K562 (cell line): ENCODE measurements around the gene ST7. TPM values are rescaled to one million over a fixed set of nuclear protein-coding genes. Genes with fewer than 3 reads are reported as not detected.

Source experiments
- ATAC-seq: fragments of 200-7000 bp; cut with Tn5 transposase; 3 replicates; pipeline ENCODE4 v1.9.1; 2020; ENCODE audit warnings: moderate library complexity
- BruUV-seq: library from RNA; stranded (reverse); fragments of 400-500 nt; replicated peaks from 2 replicates; lab custom pipeline; 2021; lab: Mats Ljungman, UMichigan
- CTCF ChIA-PET: fragments of 300-600 bp; formaldehyde crosslinking; extraction: SDS; loops from one replicate; lab custom pipeline; 2021; ENCODE audit warnings: low intra/inter-chr PET ratio; lab: Yijun Ruan, JAX
- POLR2A ChIA-PET: fragments of 300-600, 350-650 bp; sonication (Branson Sonifier 250); formaldehyde crosslinking; extraction: SDS; loops from one replicate; lab custom pipeline; 2021; ENCODE audit warnings: antibody characterized with exemption, inconsistent platforms; lab: Yijun Ruan, JAX
- DNase-seq, 4 experiments: peaks; one replicate each; pipeline versions ENCODE4 v3.0.0 to v3.0.0-alpha.2; 2011 to 2018; ENCODE audit warnings: low spot score in 3 of 4, mixed read lengths in 3 of 4; ENCODE audit errors: extremely low read depth in 1 of 4
- FAIRE-seq: peaks from 2 replicates; lab custom pipeline; 2011; peaks lifted over from hg19 to GRCh38; lab: Jason Lieb, UNC
- H2AFZ ChIP-seq: 2 replicates; pipeline ENCODE4 v1.6.0; 2011; ENCODE audit warnings: low read depth, low read length, control low read depth, inconsistent platforms
- H3K27ac ChIP-seq: fragments of 200-600 bp; 3 replicates; pipeline ENCODE4 v1.8.0; 2011; ENCODE audit warnings: low read depth, mild to moderate bottlenecking, control low read depth, inconsistent platforms, low read length, moderate library complexity, mixed read lengths; ENCODE audit errors: extremely low read depth
- H3K27me3 ChIP-seq, 2 experiments: fragments of 300-600 bp in 1 of 2; 2 replicates in 1 of 2; 3 replicates in 1 of 2; pipeline versions ENCODE4 v1.6.0 to v1.8.0; 2011; ENCODE audit warnings: inconsistent platforms in 2 of 2, low read length in 2 of 2, mild to moderate bottlenecking in 1 of 2, mixed read lengths in 1 of 2, moderate library complexity in 1 of 2; ENCODE audit not compliant: control insufficient read depth in 2 of 2, insufficient read depth in 2 of 2
- H3K36me3 ChIP-seq: fragments of 300-600 bp; 3 replicates; pipeline ENCODE4 v1.8.0; 2011; ENCODE audit warnings: mild to moderate bottlenecking, low read length, inconsistent platforms; ENCODE audit not compliant: control insufficient read depth, insufficient read depth
- H3K4me1 ChIP-seq, 2 experiments: fragments of 200-600 bp in 1 of 2; replicated peaks in 1 of 2; 2 replicates in 1 of 2; 3 replicates in 1 of 2; pipeline versions ENCODE4 v1.5.1 to v1.8.0; 2011; ENCODE audit warnings: inconsistent platforms in 2 of 2, low read length in 2 of 2, mild to moderate bottlenecking in 1 of 2, mixed read lengths in 1 of 2, moderate library complexity in 1 of 2; ENCODE audit not compliant: control insufficient read depth in 2 of 2, insufficient read depth in 2 of 2
- H3K4me2 ChIP-seq: 2 replicates; pipeline ENCODE4 v1.6.1; 2011; ENCODE audit warnings: low read length, control low read depth, inconsistent platforms, mixed read lengths; ENCODE audit not compliant: insufficient read depth
- H3K4me3 ChIP-seq: fragments of 200-600 bp; sonication (generic), shearing (Covaris generic); 2 replicates; pipeline ENCODE4 v1.5.1; 2016; ENCODE audit warnings: control low read depth, inconsistent platforms
- H3K79me2 ChIP-seq: fragments of 200-600 bp; 3 replicates; pipeline ENCODE4 v1.8.0; 2011; ENCODE audit warnings: low read length, inconsistent platforms; ENCODE audit not compliant: control insufficient read depth, insufficient read depth
- H3K9ac ChIP-seq, 2 experiments: 2 replicates each; pipeline versions ENCODE4 v1.6.0 to v1.6.1; 2011; ENCODE audit warnings: low read depth in 2 of 2, low read length in 2 of 2, control low read depth in 1 of 2, inconsistent platforms in 1 of 2, mild to moderate bottlenecking in 1 of 2, mixed read lengths in 1 of 2; ENCODE audit not compliant: insufficient read depth in 1 of 2
- H3K9me1 ChIP-seq: one replicate; pipeline ENCODE4 v1.6.0; 2011; ENCODE audit warnings: inconsistent platforms, mild to moderate bottlenecking, low read length, moderate library complexity; ENCODE audit not compliant: control insufficient read depth, insufficient read depth
- H3K9me3 ChIP-seq: replicated peaks from 2 replicates; pipeline ENCODE4 v1.5.1; 2011; ENCODE audit warnings: low read depth, low read length, inconsistent platforms; ENCODE audit not compliant: control insufficient read depth, insufficient read depth
- H4K20me1 ChIP-seq: replicated peaks from 2 replicates; pipeline ENCODE4 v1.6.1; 2011; ENCODE audit warnings: low read length, inconsistent platforms, mixed read lengths; ENCODE audit not compliant: control insufficient read depth, insufficient read depth
- BRF1 ChIP-seq: IDR thresholded peaks from 3 replicates; pipeline ENCODE4 v1.6.1; 2011; ENCODE audit warnings: borderline replicate concordance, mild to moderate bottlenecking; ENCODE audit not compliant: insufficient read length; ENCODE audit errors: extremely low read depth
- DPF2 ChIP-seq: fragments of 450-650 bp; IDR thresholded peaks from 2 replicates; pipeline ENCODE4 v1.6.1; 2016
- ELF4 ChIP-seq: fragments of 450-650 bp; formaldehyde crosslinking; IDR thresholded peaks from 2 replicates; pipeline ENCODE4 v1.4.0; 2022; ENCODE audit warnings: missing genetic modification characterization
- FOXK1 ChIP-seq: sonication (generic); formaldehyde crosslinking; IDR thresholded peaks from 2 replicates; pipeline ENCODE4 v1.8.0; 2022; ENCODE audit warnings: missing genetic modification reagents, mild to moderate bottlenecking, borderline replicate concordance
- GATAD2B ChIP-seq: fragments of 450-650 bp; IDR thresholded peaks from 2 replicates; pipeline ENCODE4 v1.6.1; 2017; ENCODE audit warnings: mild to moderate bottlenecking, borderline replicate concordance
- ILF3 ChIP-seq: fragments of 450-650 bp; IDR thresholded peaks from 2 replicates; pipeline ENCODE4 v1.6.1; 2018; ENCODE audit warnings: antibody characterized with exemption, mild to moderate bottlenecking, moderate library complexity, borderline replicate concordance
- POLR2B ChIP-seq: fragments of 450-650 bp; IDR thresholded peaks from 2 replicates; pipeline ENCODE4 v1.6.1; 2018; ENCODE audit warnings: low read depth; ENCODE audit not compliant: partially characterized antibody
- SMARCA4 ChIP-seq: fragments of 450-650 bp; IDR thresholded peaks from 2 replicates; pipeline ENCODE4 v1.6.1; 2016
- YBX1 ChIP-seq: fragments of 450-650 bp; IDR thresholded peaks from 2 replicates; pipeline ENCODE4 v1.7.1; 2016; ENCODE audit warnings: mild to moderate bottlenecking
- ZBTB9 ChIP-seq: fragments of 450-650 bp; formaldehyde crosslinking; IDR thresholded peaks from 2 replicates; pipeline ENCODE4 v1.4.0; 2020; ENCODE audit warnings: mild to moderate bottlenecking, moderate library complexity
- ZNF57 ChIP-seq: fragments of 450-650 bp; formaldehyde crosslinking; IDR thresholded peaks from 2 replicates; pipeline ENCODE4 v1.4.0; 2020; ENCODE audit warnings: mild to moderate bottlenecking, moderate library complexity
- WGBS: fragments of 100-300 bp; shearing (Covaris generic); methylation state at CpG from one replicate; pipeline ENCODE4 v1.1.6; 2016; ENCODE audit warnings: low coverage, mixed read lengths; ENCODE audit not compliant: insufficient coverage; ENCODE audit errors: missing lambda C conversion rate; 5-methylcytosine and 5-hydroxymethylcytosine counted together
- in situ Hi-C: fragments of 300-500 bp; cut with MboI; formaldehyde crosslinking; loops from 4 replicates; pipeline ENCODE4 v1.15.0; 2018; ENCODE audit warnings: inconsistent platforms, mixed read lengths
- intact Hi-C: fragments of 100-400 bp; cut with micrococcal nuclease; formaldehyde crosslinking; loops from 2 replicates; pipeline ENCODE4 v1.14.2; 2022
- polyA plus RNA-seq, 8 experiments: library from polyadenylated mRNA; depleted of rRNA in 4 of 8; stranded (reverse) in 5 of 8; unstranded in 3 of 8; fragments of >200 nt; fragmentation: Nextera tagmentation in 2 of 8; fragmentation: Illumina TruSeq in 1 of 8; extraction: Ambion mirVana in 2 of 8; extraction: Trizol in 1 of 8; gene quantifications; 2 replicates each; pipeline versions ENCODE4 v1.2.1 to v1.2.3, GENCODE V29; 2011 to 2014; ENCODE audit warnings: inconsistent platforms in 1 of 8, missing spikeins in 1 of 8
- total RNA-seq, 7 experiments: library from RNA; depleted of rRNA in 6 of 7; stranded (reverse); fragments of >200 nt in 6 of 7; fragmentation: Illumina TruSeq in 2 of 7; extraction: Trizol in 2 of 7; gene quantifications; 2 replicates each; pipeline versions ENCODE4 v1.2.1 to v1.2.3, GENCODE V29; 2011 to 2021; ENCODE audit warnings: low replicate concordance in 1 of 7

ST7 gene
- total and polyA plus RNA-seq, 9 of the 15 experiments (the other 6 are each of a cell fraction or from before 2014, with no cell fraction given), result 23.9 to 56.3 (median 36.9) TPM

DNA sequence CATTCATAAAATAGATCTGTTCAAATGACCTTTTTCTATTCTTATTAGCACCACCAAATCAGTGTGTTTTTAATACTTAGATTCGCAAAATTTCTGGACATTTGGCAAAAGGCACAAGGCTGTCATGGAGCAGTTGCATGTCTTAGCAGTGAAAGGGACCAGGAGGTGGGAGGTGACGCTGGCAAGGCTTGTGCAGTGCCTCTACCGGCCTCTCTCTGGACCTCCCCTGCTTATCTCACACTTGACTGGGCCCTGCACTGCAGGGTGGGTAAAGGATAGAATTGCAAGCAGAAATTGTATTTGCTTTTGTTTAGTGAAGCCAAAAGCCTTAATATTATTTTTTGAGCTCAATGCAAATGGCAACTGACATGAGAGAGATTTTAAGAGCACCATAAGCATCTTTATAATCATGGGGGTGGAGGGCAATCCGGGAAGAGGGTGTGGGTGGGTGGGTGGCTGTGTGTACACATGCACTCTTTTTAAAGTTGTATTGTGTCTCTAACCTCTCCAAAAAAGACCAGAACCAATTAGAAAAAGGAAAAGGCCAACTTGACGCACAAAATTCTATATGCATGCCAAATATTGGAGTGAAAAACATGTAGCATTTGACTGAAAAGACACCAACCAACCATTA is 263.3 kb downstream of the ST7 start:
- no peak overlapping the region for H3K9ac ChIP-seq
- H4K20me1 ChIP-seq, result no peaks in the 10 kb centered on the region
- H3K79me2 ChIP-seq, result no peaks in the 10 kb centered on the region
- H3K9me3 ChIP-seq, result no peaks in the 10 kb centered on the region
- CTCF ChIA-PET, result interaction anchor here (0.7 kb wide), 1 partner anchor 814 kb away, joined by 3 read pairs; no protein-coding TSS in a partner anchor
- intact Hi-C loops (no loop called here), in situ Hi-C loops (no loop called here)
- H3K4me3 ChIP-seq, result no peak overlapping the region
- TF ChIP-seq ELF4 (CRISPR knock-in tag) (no peak), ZBTB9 (CRISPR knock-in tag) (no peak), BRF1 (no peak), GATAD2B (no peak), ZNF57 (CRISPR knock-in tag) (no peak), FOXK1 (CRISPR knock-in tag) (no peak), YBX1 (no peak), POLR2B (no peak), SMARCA4 (no peak), ILF3 (no peak), DPF2 (no peak)
- peak; percentile 61 for ATAC-seq
- no peak for FAIRE-seq
- no peak overlapping the region for H3K27ac ChIP-seq
- no peak overlapping the region for H3K4me2 ChIP-seq
- no peaks in the 10 kb centered on the region for H3K4me1 ChIP-seq
- WGBS, result 72% methylated on average over 5 of the region's 5 CpGs
- BruUV-seq, result no TSS peak
- POLR2A ChIA-PET, result no interaction called here
- peak in 1 of 4 experiments; percentile 21 for DNase-seq
- H3K9me1 ChIP-seq, result no peaks in the 10 kb centered on the region
- H2AFZ ChIP-seq, result no peak overlapping the region
- no peaks in the 10 kb centered on the region for H3K27me3 ChIP-seq
- peaks cover 64% of the 10 kb centered on the region; the same call in 2 of the 3 replicates for H3K36me3 ChIP-seq
